GM18520 (cell line): Measurements from ENCODE around the gene FBXO30.

ENCODE experiments used
- ATAC-seq: cut with Tn5 transposase; IDR thresholded peaks from one replicate; pipeline ENCODE4 v1.9.1; 2021; ENCODE audit not compliant: unreplicated experiment

FBXO30 gene

GRCh38 chr6:145758113-145758512 is 56.5 kb downstream of the FBXO30 start:
- no peak for ATAC-seq

DNA sequence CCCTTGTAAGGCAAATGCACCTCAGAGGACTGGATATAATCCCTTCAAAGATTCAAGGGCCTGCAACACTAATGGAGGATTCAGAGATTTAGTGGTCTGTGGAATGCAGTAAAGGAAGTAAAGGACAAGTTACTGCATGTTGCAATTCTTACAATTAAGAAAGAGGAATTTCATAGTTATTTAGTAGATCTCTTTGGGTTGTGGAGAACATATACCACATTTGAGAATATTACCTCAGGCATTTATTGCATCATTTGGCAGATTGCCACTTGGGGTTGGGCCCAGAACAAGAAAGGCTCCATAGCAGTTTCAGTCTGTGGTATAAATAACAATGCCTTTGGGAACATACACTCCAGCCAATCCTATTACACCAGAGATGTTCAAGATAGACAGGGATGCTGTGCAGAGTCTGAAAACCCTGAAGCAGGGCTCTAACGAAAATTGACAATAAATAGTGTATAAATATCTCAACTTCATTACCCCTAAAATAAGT is 58.4 kb downstream of the FBXO30 start:
- ATAC-seq: no peak

GRCh38 chr6:145755682-145756081 is 58.9 kb downstream of the FBXO30 start:
- ATAC-seq: no peak

- no peak for ATAC-seq
Observed at GRCh38 chr6:145752638-145753037, 62.0 kb downstream of the FBXO30 start.

- ATAC-seq: peak; percentile 60
Observed at GRCh38 chr6:145749632-145750031, 65.0 kb downstream of the FBXO30 start.

- no peak for ATAC-seq
Observed at GRCh38 chr6:145745861-145746260, 68.7 kb downstream of the FBXO30 start.

GRCh38 chr6:145744619-145745018 is 70.0 kb downstream of the FBXO30 start:
- no peak for ATAC-seq
